A172 (cell line): ENCODE results near the gene C11orf24. TPM values are rescaled to one million over a fixed set of nuclear protein-coding genes. Genes with fewer than 3 reads are reported as not detected.
"Not testable (repeated sequence)": the region's sequence is repeated elsewhere in the genome, so short reads cannot be mapped to it uniquely, and the experiment has no call there.

ENCODE experiments used
- DNase-seq: peaks from one replicate; pipeline ENCODE4 v3.0.0-alpha.2; 2015; ENCODE audit warnings: low spot score
- total RNA-seq: library from RNA; depleted of rRNA; stranded (reverse); fragments of >200 nt; shearing (Covaris generic); gene quantifications from 2 replicates; pipeline ENCODE4 v1.2.3, GENCODE V29; 2014

The C11orf24 gene
- total RNA-seq, 1 experiment from 2014 or later = 52.4 TPM

GRCh38 chr11:68251765-68252164, 20.0 kb downstream of the C11orf24 start:
- DNase-seq = no peak

GRCh38 chr11:68244912-68245311, 26.9 kb downstream of the C11orf24 start:
- not testable (repeated sequence) for DNase-seq

GRCh38 chr11:68243847-68244246, 27.9 kb downstream of the C11orf24 start:
- DNase-seq = not testable (repeated sequence)

GRCh38 chr11:68242616-68243015, 29.2 kb downstream of the C11orf24 start:
- no peak for DNase-seq

- no peak for DNase-seq
Measured at GRCh38 chr11:68231621-68232020, 40.2 kb downstream of the C11orf24 start.

- DNase-seq = no peak
Measured at GRCh38 chr11:68229601-68230000, 42.2 kb downstream of the C11orf24 start.

- DNase-seq = no peak
Measured at GRCh38 chr11:68226421-68226820, 45.4 kb downstream of the C11orf24 start.

GRCh38 chr11:68224606-68225005, 47.2 kb downstream of the C11orf24 start:
- DNase-seq = no peak

GRCh38 chr11:68223275-68223674, 48.5 kb downstream of the C11orf24 start:
- no peak for DNase-seq

- DNase-seq = no peak
Measured at GRCh38 chr11:68221406-68221805, 50.4 kb downstream of the C11orf24 start.

- DNase-seq = no peak
Measured at GRCh38 chr11:68216171-68216938, 55.4 kb downstream of the C11orf24 start.

- no peak for DNase-seq
Measured at GRCh38 chr11:68215524-68216170, 56.1 kb downstream of the C11orf24 start.

- no peak for DNase-seq
Measured at GRCh38 chr11:68215087-68215445, 56.7 kb downstream of the C11orf24 start.

GRCh38 chr11:68214173-68215086, 57.3 kb downstream of the C11orf24 start:
- no peak for DNase-seq

GRCh38 chr11:68213555-68214172, 58.1 kb downstream of the C11orf24 start:
- peak; percentile 60 for DNase-seq

GRCh38 chr11:68213135-68213515, 58.6 kb downstream of the C11orf24 start, which contains the start of gene KMT5B:
Gene KMT5B, minus strand, starts transcription at chr11:68213296. Its CDS starts 23,220 bp downstream, at chr11:68190076.
- DNase-seq = no peak

- peak; percentile 59 for DNase-seq
Measured at GRCh38 chr11:68212421-68213134, 59.2 kb downstream of the C11orf24 start.

- no peak for DNase-seq
Measured at GRCh38 chr11:68211546-68211945, 60.2 kb downstream of the C11orf24 start.
